GM19467 (cell line): Measurements from ENCODE around the gene COA7.
"Not testable (repeated sequence)": the region's sequence is repeated elsewhere in the genome, so short reads cannot be mapped to it uniquely, and the experiment has no call there.

ENCODE experiments used
- ATAC-seq: cut with Tn5 transposase; IDR thresholded peaks from one replicate; pipeline ENCODE4 v1.9.1; 2021; ENCODE audit warnings: mild to moderate bottlenecking, moderate library complexity; ENCODE audit not compliant: unreplicated experiment

Gene COA7

GRCh38 chr1:52697795-52698674 lies at the start of gene COA7:
Gene COA7 (minus strand): TSS chr1:52698347. CDS start chr1:52698326, 21 bp downstream.
- peak; percentile 42 for ATAC-seq

- ATAC-seq = no peak
These were observed 49.3 kb upstream of the COA7 start for GRCh38 chr1:52747450-52747849.

DNA sequence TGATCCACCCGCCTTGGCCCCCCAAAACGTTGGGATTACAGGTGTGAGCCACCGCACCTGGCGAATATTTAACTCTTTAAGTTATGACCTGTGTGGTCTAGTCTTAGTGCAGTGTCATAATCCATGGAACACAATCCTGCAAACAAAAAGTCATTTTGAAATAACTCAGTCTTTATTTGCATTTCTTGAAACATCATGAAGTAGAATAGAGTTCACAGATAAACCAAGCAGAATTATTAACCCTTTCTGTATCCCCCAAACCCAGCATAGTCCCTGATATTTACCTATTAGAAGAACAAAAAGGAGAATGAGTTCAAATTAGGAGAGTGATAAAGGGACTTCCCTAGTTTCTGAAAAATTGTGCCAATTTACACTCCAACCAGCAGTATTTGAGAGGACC lies 48.0 kb upstream of the COA7 start:
- no peak for ATAC-seq

- ATAC-seq = no peak
These were observed 43.1 kb upstream of the COA7 start for GRCh38 chr1:52741259-52741658.

GRCh38 chr1:52739699-52740467 lies 41.7 kb upstream of the COA7 start:
- ATAC-seq = no peak

DNA sequence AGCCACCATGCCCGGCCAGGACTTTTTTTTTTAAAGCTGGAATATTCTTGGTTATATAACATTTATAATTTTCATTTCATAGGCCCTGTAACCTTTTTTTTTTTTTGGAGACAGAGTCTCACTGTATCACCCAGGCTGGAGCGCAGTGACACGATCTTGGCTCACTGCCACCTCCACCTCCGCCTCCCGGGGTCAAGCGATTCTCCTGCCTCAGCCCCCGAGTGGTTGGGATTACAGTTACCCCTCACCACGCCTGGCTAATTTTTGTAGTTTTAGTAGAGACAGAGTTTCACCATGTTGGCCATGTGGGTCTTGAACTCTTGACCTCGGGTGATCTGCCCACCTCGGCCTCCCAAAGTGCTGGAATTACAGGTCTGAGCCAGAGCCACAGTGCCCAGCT lies 40.7 kb upstream of the COA7 start:
- ATAC-seq = no peak

DNA sequence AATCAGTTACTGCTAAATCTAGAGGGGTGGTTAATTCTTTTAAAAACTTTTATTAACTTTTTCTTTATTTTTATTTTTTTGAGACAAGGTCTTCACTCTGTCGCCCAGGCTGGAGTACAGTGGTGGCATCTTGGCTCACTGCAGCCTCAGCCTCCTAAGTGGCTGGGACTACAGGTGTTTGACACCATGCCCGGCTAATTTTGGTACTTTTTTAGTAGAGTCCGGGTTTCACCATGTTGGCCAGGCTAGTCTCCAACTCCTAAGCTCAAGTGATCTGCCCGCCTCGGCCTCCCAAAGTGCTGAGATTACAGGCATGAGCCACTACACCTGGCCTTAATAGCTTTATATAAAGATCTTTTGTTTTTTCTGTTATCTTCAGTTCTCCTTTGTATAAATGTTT lies 40.0 kb upstream of the COA7 start:
- ATAC-seq = no peak

GRCh38 chr1:52735371-52735770 lies 37.2 kb upstream of the COA7 start:
- ATAC-seq = not testable (repeated sequence)

- ATAC-seq = no peak
These were observed 35.2 kb upstream of the COA7 start for GRCh38 chr1:52733368-52733767.

DNA sequence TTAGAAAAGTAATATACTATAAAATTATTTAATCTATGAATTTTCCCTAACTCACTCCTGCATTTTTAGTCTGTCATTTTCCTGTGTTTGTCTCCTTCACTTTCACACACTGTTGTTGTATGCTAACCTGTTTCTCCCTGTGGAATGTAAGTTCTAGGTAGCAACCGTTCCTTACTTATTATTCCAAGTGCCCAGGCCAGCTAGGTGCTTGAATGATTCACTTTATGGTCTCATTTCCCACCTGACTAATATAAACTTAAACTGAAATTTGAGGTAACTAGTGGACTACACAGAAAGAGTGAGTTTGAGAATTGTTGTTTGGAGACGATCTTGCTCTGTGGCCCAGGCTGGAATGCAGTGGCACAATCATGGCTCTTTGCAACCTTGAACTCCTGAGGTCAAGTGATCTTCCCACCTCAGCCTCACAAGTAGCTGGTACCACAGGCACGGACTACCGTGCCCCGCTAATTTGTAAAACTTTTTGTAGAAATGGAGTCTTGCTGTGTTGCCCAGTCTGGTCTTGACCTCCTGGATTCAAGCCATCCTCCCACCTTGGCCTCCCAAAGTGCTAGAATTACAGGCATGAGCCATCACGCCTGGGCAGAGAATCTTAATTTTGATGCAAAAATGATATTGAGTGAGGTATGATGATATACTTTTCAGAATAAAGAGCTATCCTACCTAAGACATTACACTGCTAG lies 30.0 kb upstream of the COA7 start:
- no peak for ATAC-seq

DNA sequence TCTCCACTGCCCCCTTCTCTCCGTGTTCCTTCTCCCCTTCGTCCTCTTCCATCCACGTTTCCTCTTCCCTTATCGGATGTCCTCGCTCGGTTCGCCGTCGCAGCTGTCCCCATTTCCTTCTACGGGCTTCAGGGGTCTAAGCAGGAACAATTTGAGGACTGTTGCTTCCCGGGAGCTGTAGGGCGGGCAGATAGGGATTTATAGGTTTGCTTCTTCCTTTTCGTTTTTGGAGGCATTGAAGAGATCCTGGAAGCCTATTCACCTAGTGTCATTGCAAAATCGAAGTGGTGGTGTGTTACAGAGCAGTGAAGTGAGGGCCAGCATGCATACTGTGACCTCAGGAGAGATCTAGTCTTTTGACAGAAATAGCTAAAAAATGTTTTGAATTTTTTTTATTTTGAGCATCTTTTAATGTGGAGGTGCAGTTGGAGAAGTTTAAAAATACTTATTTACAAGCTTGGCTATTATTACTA lies 29.0 kb upstream of the COA7 start:
- no peak for ATAC-seq

DNA sequence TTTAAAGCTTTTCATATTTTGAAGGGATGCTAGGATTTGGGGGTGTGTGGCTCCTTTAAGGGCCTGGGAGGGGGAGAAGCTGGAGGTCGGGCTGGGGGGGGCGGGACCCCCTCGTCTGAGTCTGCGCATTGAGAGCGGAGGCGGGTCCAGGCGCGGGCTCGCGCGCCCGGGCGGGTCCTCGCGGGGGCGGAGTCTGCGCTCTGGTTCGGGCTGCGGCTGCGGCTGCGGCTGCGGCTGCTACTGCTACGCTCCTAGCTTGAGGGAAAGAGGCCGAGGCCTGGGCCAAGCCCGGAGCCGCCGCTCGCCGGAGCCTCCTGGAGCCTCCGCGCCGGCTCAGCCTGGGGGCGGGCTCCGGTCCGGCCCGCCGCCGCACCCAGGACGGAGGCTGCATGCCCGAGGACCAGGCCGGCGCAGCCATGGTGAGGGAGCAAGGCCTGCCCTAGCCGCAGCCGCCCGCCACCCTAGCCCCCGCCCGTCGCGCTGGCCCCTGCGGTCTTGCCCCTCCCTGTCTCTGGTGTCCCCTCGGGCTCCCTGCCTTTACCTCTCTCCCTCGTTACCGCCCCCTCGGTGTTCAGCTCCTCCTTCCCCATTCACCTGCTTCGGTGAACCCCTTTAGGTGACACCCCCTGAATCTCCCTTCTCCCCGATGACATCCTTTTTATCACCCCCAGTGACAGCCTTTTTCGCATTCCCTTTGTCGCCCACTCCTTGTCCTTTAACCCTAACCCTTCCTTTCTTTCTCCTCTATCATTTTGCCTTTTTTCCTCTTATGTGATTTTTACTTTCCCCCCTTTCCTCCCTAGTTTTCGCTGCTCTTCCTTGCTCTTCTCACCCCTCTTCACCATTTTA lies 28.3 kb upstream of the COA7 start, which contains the start of gene ZYG11B:
ZYG11B (plus strand) TSS at position 189 of the 849 bp plus-strand sequence; CDS start at position 390, 201 bp downstream.
- peak; percentile 92 for ATAC-seq

DNA sequence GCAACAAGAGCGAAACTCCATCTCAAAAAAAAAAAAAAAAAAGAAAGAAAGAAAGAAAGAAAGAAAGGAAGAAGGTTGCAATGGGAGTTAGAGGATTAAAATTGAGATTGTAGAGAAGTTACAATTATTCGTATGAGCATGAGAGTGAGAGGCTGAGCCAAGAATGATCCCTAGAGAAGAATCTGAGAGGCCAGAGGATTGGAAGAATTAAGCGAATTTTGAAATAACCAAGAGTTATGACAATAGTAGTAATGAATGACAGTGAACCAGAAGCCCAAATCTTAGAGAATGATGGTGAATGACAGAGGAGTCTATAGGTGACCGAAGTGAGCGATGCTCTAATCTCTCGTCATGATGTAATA lies 27.7 kb upstream of the COA7 start:
- ATAC-seq = no peak

GRCh38 chr1:52723260-52723659 lies 25.1 kb upstream of the COA7 start:
- no peak for ATAC-seq

GRCh38 chr1:52715296-52715695 lies 17.1 kb upstream of the COA7 start:
- not testable (repeated sequence) for ATAC-seq

DNA sequence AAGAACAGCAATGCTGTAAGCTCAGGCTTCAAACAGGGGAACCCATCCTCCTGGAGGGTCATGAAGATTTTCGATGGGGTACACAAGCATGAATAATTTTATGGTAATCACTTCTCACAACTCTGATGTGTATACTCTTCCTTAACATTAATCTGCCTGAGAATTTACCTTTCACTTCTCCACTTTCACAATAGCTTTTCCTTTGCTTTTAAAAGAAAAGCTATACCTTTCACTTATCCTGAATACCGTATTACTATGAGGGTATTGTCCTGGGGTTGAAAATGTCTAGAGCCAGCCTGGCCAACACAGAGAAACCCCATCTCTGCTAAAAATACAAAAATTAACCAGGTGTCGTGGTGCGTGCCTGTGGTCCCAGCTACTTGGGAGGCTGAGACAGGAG lies 15.4 kb upstream of the COA7 start:
- ATAC-seq = no peak

GRCh38 chr1:52709016-52709415 lies 10.9 kb upstream of the COA7 start:
- ATAC-seq = no peak

DNA sequence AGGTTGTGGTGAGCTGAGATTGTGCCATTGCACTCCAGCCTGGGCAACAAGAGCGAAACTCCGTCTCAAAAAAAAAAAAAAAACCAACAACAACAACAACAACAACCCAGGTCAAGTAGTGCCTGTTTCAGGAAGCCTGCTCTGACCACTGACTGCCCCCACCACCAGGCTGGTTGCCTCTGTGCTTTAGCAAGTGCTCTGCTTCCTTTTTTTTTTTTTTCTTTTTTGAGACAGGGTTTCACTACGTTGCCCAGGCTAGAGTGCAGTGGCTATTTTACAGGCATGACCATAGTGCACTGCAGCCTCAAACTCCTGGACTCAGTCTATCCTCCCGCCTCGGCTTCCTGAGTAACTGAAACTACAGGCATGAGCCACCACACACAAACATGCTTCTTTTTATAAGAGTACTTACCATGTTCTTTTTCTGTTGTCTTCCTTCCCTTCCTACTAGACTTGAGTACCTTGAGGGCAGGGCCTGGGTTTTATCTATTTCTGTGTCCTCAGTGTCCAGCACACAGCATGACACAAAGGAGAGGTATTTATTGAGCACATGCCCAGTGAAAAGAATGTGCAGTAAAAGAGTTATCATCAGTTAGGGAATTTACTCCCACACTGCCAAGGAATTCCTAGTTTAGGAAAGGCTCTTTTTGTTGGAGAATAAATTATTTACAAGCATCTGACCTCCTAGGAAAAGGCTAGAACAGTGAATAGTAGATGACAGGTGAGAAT lies 9.9 kb upstream of the COA7 start:
- no peak for ATAC-seq
